Peyer's patch (tissue), 4 donors: ENCODE results near the gene DCST2. TPM values are rescaled to one million over a fixed set of nuclear protein-coding genes. Genes with fewer than 3 reads are reported as not detected.
A peak's percentile ranks its signal among the peaks of the same experiment; 100 is the strongest.
"Not testable (repeated sequence)": the region's sequence is repeated elsewhere in the genome, so short reads cannot be mapped to it uniquely, and the experiment has no call there.

Experiments
- DNase-seq, 3 donors: peaks; one replicate each; pipeline ENCODE4 v3.0.0-alpha.2; 2017 to 2019
- H3K27ac ChIP-seq, 4 donors: fragments of 200-600 bp; sonication (generic); one replicate each; pipeline ENCODE4 v1.5.1; 2016 to 2019
- H3K27me3 ChIP-seq, 2 donors: fragments of 200-600 bp; sonication (generic); one replicate each; pipeline ENCODE4 v1.5.1; 2019
- H3K36me3 ChIP-seq, 3 donors: fragments of 200-600 bp; sonication (generic); one replicate each; pipeline ENCODE4 v1.5.1; 2016 to 2019
- H3K4me1 ChIP-seq, 4 donors: fragments of 200-600 bp; sonication (generic); one replicate each; pipeline ENCODE4 v1.5.1; 2016 to 2019
- H3K4me3 ChIP-seq, 4 donors: fragments of 200-600 bp; sonication (generic); 1 replicate in 3 of 4; 2 replicates in 1 of 4; pipeline ENCODE4 v1.5.1; 2016 to 2019; ENCODE audit warnings: mild to moderate bottlenecking in 1 of 4
- H3K9me3 ChIP-seq, 4 donors: fragments of 200-600 bp; sonication (generic); one replicate each; pipeline ENCODE4 v1.5.1; 2016 to 2019; ENCODE audit warnings: mild to moderate bottlenecking in 1 of 4
- CTCF ChIP-seq, 6 experiments: fragments of 450-650 bp in 4 of 6; fragments of 200-600 bp in 2 of 6; sonication (generic) in 1 of 6; IDR thresholded peaks; one replicate each; pipeline ENCODE4 v1.5.1; 2017 to 2019; ENCODE audit warnings: antibody characterized with exemption in 6 of 6, mild to moderate bottlenecking in 3 of 6, moderate library complexity in 1 of 6
- POLR2A ChIP-seq, 2 donors: fragments of 450-650 bp; IDR thresholded peaks; one replicate each; pipeline ENCODE4 v1.5.1; 2017; ENCODE audit warnings: antibody characterized with exemption in 2 of 2, mild to moderate bottlenecking in 2 of 2, moderate library complexity in 2 of 2
- total RNA-seq, 4 donors: library from RNA; depleted of rRNA; stranded (reverse); fragments of >200 nt; gene quantifications; one replicate each; pipeline ENCODE4 v1.1.0, GENCODE V29; 2016

DCST2 gene
- total RNA-seq, 4 donors from 2014 or later, result 1.7 to 12.5 (median 5.3) TPM

DNA sequence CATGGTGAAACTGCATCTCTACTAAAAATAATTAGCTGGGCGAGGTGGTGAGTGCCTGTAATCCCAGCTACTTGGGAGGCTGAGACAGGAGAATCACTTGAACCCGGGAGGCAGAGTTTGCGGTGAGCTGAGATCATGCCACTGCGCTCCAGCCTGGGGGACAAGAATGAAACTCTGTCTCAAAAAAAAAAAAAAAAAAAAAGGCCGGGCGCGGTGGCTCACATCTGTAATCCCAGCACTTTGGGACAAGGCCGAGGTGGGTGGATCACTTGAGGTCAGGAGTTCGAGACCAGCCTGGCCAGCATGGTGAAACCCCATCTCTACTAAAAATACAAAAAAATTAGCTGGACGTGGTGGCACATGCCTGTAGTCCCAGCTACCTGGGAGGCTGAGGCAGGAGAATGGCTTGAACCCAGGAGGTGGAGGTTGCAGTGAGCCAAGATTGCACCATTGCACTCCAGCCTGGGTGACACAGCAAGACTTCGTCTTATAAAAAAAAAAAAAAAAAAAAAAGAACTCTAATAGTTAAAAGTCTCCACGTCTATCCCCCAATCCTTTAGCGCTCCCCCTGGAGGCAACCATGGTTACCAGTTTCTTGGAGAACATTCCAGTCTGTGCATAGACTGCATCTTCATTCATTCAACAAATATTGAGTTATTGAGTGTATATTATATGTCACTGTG, 38.1 kb downstream of the DCST2 start:
- peaks cover 0 to 16% (median 3%) of the 10 kb centered on the region in 4 donors for H3K4me1 ChIP-seq
- H3K27ac ChIP-seq, H3K27me3 ChIP-seq, H3K9me3 ChIP-seq, H3K4me3 ChIP-seq: not testable (repeated sequence)
- TF ChIP-seq CTCF (IDR thresholded peaks at IDR 0.05), result peak in 4 of 6 experiments; percentile 16 to 31 (median 29)
- H3K36me3 ChIP-seq, result peaks cover 0 to 13% (median 0%) of the 10 kb centered on the region in 3 donors
- DNase-seq, result peak in 2 of 3 donors; percentile 54 to 73

DNA sequence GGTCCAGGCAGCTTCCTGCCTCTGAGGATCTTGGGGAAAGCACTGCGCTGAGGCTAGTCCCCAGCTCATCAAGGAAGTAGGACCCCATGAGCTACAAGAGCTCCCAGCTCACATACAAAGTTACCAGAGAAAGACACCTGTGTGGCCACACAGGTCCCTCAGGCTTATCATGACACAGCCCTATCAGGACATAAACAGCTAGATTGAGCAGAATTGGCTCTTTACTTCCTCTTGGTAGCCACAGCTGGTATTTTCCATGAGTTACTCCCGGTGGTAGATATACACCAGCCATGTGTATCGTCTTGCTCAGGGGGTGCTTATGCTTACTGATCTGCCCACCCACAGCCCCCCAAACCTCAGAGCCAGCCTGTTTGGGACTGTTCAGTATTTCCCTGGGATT, 39.0 kb downstream of the DCST2 start:
- DNase-seq, result peak in 1 of 3 donors; percentile 37
- no peak for TF ChIP-seq CTCF (IDR thresholded peaks at IDR 0.05)
- TF ChIP-seq POLR2A (IDR thresholded peaks at IDR 0.05), result no peak
- H3K27ac ChIP-seq, result no peak overlapping the region
- peaks cover 0 to 10% (median 2%) of the 10 kb centered on the region in 4 donors for H3K4me1 ChIP-seq
- no peaks in the 10 kb centered on the region for H3K27me3 ChIP-seq
- no peaks in the 10 kb centered on the region for H3K9me3 ChIP-seq
- no peak overlapping the region for H3K4me3 ChIP-seq
- H3K36me3 ChIP-seq, result peaks cover 0 to 19% (median 0%) of the 10 kb centered on the region in 3 donors

DNA sequence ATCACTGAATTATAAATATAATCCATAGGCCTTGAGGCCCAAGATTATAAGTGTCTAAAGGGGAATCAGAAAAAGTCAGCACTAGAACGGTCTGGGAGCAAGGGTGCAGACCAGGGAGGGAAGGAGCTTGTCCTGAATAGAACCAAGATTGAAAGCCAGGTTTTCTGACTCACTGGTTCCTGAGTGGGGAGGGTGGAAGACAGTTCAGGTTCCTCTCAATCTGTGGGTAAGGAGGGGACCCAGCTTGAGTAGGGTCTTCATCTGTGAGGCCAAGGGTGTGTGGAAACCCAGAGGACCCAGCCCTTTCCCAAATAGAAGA, 39.4 kb downstream of the DCST2 start:
- DNase-seq, result no peak
- no peak overlapping the region for H3K27ac ChIP-seq
- TF ChIP-seq POLR2A (IDR thresholded peaks at IDR 0.05) (no peak), CTCF (IDR thresholded peaks at IDR 0.05) (no peak)

GRCh38 chr1:154993572-154994268, 39.9 kb downstream of the DCST2 start, which contains the start of gene LENEP:
TSS of gene LENEP (plus strand) at chr1:154993586. CDS start at chr1:154993608, 22 bp downstream.
- no peaks in the 10 kb centered on the region for H3K27me3 ChIP-seq
- no peaks in the 10 kb centered on the region for H3K9me3 ChIP-seq
- H3K27ac ChIP-seq, result no peak within 1 kb of the TSS
- DNase-seq, result peak in 1 of 3 donors; percentile 34
- no peak within 1 kb of the TSS for H3K4me3 ChIP-seq
- peaks cover 0 to 10% (median 0%) of the 10 kb centered on the region in 4 donors for H3K4me1 ChIP-seq
- TF ChIP-seq POLR2A (IDR thresholded peaks at IDR 0.05), result no peak
- no peak for TF ChIP-seq CTCF (IDR thresholded peaks at IDR 0.05)
- peaks cover 0 to 19% (median 0%) of the 10 kb centered on the region in 3 donors for H3K36me3 ChIP-seq

More for the DNA sequence above, 39.4 kb downstream of the DCST2 start:
- H3K4me3 ChIP-seq, result no peak overlapping the region
- H3K9me3 ChIP-seq, result no peaks in the 10 kb centered on the region
- peaks cover 0 to 10% (median under 1%) of the 10 kb centered on the region in 4 donors for H3K4me1 ChIP-seq
- H3K36me3 ChIP-seq, result peaks cover 0 to 19% (median 0%) of the 10 kb centered on the region in 3 donors
- no peaks in the 10 kb centered on the region for H3K27me3 ChIP-seq

DNA sequence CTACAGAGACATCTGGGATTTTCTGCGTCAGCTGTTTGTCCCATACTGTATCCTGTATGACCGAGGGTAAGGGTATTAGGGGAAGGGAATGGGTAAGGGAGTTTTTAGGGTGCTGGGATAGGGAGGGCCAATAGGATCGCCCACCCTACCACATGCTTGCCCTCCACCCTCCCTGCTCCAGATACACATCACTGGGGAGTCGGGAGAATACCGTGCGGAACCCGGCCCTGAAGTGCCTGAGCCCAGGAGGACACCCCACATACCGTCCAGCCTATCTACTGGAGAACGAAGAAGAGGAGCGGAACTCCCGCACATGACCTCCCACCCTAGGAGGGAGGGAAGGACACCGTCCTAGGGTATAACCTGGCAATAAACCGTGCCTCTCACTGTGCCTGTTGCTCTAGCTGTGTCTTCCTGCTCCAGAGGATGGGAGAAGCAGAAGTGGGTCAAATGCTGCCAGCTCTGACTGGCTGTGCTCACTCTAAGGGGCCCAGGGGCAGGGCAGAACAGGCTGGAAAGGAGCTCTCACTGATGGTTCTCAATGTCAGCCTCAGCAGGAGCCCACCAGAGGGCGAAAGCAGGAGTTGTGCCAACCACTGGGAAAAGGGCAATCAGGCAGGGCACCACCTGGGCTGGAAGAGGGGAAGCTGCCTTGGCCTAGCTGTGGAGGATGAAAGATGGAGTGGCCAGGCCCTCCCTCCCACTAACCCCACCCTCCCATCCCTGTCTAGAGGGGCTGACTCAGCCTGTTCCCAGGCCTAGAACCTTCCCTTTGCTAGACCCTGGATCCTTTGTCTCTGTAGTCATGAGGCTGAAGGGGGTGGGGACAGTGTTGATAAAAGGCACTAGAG, 40.6 kb downstream of the DCST2 start:
- Histone ChIP-seq H3K4me1 (peaks cover 0 to 17% (median 0%) of the 10 kb centered on the region in 4 donors), H3K4me3 (no peak overlapping the region), H3K36me3 (peaks cover 0 to 27% (median 0%) of the 10 kb centered on the region in 3 donors), H3K27me3 (no peaks in the 10 kb centered on the region), H3K9me3 (no peaks in the 10 kb centered on the region), H3K27ac (no peak overlapping the region)
- peak in 1 of 3 donors; percentile 49 for DNase-seq
- TF ChIP-seq POLR2A (IDR thresholded peaks at IDR 0.05), result no peak
- no peak for TF ChIP-seq CTCF (IDR thresholded peaks at IDR 0.05)
